NT2/D1 (cell line): Measurements from ENCODE around the gene PALS2.

Source experiments
- SUZ12 ChIP-seq: IDR thresholded peaks from 2 replicates; pipeline ENCODE4 v1.6.1; 2011; ENCODE audit not compliant: insufficient read length, insufficient read depth; ENCODE audit errors: extremely low read depth
- YY1 ChIP-seq: IDR thresholded peaks from 2 replicates; pipeline ENCODE4 v1.6.1; 2011; ENCODE audit not compliant: insufficient read length, insufficient read depth
- ZNF274 ChIP-seq: IDR thresholded peaks from 2 replicates; pipeline ENCODE4 v1.6.1; 2011; ENCODE audit warnings: mild to moderate bottlenecking, low read depth, low read length

GRCh38 chr7:24580283-24580946 lies 7.2 kb downstream of the PALS2 start:
- TF ChIP-seq YY1 (no peak), SUZ12 (no peak), ZNF274 (no peak)
